Measurements from ENCODE around the gene NR4A1.

The NR4A1 gene

DNA sequence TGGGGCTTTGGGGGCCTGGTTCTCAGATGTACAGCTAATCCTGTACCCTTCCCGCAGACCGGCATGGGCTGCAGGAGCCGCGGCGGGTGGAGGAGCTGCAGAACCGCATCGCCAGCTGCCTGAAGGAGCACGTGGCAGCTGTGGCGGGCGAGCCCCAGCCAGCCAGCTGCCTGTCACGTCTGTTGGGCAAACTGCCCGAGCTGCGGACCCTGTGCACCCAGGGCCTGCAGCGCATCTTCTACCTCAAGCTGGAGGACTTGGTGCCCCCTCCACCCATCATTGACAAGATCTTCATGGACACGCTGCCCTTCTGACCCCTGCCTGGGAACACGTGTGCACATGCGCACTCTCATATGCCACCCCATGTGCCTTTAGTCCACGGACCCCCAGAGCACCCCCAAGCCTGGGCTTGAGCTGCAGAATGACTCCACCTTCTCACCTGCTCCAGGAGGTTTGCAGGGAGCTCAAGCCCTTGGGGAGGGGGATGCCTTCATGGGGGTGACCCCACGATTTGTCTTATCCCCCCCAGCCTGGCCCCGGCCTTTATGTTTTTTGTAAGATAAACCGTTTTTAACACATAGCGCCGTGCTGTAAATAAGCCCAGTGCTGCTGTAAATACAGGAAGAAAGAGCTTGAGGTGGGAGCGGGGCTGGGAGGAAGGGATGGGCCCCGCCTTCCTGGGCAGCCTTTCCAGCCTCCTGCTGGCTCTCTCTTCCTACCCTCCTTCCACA lies 7.6 kb downstream of the NR4A1 start:
- DNase-seq (ENCODE audit: low read depth) = no peak

DNA sequence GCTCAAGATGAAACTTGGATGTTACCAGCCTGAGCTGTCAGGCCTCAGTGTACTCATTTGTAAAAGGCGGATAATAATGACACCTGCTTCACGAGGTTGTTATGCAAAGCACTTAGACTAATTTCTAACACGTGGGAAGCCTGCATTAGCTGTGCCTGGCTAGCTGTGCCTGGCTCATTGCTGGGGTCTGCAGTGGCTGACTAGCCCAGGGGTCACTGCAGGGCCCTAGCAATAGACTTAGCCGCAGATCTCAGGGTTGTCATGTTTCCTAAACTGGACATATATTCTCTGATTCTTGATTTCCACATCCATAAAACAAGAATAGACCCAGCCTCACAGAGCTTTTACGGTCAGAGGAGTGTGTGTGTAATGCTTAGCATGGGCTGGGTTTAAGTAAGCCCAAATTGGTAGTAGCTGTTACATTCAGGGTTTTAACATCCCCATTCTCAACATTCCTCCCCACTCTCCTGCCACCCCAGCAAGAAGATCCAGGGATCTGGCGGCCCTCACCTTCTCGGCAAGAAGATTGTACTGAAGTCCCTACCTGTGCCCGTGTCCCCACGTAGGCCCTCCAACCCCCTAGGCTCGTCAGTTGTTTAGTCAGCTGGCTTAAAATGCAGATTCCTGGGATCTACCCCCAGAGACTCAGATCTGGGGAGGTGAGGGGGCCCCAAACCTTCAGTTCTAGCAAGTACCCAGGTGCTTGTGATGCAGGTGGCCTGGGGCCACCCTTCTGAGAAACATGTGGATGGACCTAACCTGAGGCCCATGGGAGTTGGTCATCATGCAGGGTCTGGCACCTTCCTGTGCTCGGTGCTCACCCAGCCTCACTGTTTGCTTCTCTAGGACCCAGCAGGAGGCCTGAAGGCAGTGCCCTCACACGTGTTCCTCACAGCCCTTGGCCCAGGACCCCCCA lies 8.6 kb downstream of the NR4A1 start:
- DNase-seq (ENCODE audit: low read depth) = no peak

DNA sequence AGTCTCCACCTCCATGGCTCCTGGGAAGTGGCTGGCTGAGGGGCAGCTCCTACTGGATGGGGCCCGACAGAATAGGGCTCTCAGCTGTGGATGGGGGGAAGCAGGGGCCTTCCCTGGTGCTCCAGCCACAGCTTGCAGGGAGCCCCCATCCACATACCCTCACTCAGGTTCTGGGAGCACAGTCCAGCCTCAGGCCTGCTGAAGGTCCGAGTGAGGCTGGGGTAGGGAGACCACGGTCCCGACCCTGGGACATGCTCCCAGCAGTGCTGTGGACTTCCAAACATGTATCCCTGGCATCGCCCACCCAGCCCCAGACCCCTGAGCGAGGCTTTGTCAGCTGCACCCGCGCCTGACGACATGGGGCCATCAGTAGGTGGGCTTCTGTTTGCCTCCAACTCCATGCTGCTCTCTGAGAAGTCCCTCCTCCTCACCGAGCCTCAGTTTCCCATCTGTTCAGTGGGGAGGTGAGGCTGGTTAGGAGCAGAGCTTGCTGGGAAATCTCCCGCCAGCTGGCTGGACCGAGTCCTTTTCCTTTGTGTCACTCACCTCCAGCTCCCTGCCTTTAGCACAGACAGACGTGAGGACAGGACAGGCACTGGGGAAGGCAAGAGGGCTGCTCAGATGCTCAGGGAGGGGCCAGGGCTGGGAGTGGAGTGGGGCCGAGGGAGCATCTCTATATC lies 9.4 kb downstream of the NR4A1 start:
- DNase-seq (ENCODE audit: low read depth) = no peak

DNA sequence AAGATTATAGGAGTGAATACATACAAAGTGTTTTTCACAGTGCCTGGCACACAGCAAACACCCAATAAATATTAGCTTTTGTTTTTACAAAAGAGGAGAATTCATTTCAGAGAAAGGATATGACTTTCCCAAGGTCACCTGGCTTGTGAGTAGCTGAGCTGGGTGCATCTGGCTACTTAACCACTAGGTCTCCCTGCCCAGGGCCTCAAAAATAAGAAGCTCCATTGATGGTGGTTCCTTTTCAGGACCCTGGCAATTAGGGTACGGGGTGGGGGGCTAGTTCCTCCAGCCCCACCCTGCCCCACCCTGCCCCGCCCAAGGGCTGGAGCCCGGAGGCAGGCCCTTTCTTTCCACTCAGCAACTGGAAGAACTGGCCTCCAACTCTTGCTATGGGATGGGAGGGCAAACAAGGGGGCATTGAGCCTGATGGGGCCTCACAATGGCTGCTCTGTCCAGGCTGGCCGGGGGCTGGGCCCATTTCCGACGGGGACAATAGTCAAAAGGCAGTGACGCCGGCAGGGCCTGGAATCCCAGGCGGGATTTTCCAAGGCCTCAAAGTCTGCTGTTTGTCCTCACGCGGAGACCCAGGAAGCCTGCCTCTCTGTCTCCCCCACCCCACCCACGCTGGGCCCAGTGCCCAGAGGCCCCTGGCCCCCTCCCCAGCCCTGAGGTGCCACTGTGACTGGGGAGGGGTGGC lies 10.4 kb downstream of the NR4A1 start:
- DNase-seq (ENCODE audit: low read depth) = no peak

DNA sequence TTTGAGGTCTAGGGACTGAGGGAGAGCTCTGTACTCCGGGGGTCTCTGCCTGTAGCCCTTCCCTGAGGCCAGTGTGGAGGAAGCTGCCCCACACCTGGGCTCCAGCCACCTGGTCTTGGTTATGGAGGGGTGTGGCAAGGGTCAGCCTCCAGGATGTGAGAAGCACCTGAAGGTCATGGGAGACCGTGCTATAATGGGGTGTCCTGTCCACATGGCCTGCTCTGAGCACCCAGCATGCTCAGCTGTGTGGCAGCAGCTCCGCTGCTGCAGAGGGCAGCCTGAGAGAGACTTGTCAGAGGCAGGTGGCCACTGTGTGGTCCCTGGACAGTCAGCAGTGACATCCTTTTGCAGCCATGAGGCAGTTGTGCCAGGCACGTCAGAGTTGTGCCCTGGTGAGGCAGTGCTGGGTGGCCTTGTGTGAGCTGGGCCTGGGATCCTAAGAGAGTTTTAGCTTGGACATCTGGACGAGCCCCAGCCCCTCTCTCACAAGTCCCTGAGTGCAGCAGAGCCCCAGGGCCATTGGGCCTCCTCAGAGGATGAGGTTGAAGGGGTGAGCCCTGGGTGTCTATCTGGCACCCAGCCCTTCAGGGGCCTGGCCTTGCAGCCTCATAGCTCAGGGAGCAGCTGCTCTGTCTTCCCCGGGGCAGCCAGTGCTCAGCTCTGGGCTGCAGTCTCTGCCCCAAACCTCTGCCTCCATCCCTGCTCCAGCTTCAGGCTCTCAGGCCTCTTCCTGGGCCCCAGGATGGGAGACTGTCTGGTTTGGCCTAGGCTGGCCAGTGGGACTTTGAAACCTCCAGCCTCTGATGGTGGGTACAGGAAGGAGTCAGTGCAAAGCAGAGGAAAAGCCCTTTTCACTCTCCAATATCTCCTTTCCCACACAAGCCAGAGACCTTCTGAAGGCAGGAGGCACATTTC lies 11.2 kb downstream of the NR4A1 start:
- DNase-seq (ENCODE audit: low read depth) = no peak

DNA sequence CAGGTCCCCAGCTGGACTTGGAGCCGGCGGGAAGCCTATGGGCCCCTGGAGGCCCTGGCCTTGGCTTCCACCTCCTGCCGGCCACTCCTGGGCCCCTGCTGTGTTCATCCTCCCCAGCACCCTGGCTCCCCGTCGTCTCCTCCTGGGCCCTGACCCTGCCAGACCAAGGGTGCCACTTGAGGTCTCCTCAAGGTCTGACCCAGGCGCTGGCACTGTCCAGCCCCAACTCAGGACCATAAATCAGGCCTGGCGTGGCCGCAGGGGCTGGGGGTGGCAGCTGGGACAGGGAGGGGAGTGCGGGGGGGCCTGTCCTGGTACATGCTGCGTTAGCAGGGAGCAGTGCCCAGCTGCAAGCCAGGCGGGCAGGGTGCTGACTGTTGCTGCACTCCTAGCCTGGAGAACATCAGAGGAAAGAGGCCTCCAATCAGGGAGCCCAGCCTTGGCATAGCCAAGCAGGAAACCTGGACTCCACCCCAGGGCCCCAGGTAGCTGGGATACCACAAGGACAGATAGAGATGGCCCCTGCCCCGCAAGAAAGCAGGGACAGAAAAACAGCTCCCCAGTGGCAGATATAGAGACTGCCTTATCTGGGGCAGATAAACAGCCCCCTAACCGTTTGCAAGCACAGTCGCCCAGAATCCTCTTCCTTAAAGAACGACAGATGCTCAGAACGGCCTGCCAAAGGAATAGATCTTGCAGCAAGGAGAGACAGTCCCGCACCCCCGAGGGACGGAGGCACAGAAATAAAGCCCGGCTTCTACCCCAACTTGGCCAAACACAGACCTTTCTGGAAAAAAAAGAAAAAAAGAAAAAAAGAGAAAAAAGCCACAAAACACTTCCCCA lies 12.1 kb downstream of the NR4A1 start:
- DNase-seq (ENCODE audit: low read depth) = no peak

DNA sequence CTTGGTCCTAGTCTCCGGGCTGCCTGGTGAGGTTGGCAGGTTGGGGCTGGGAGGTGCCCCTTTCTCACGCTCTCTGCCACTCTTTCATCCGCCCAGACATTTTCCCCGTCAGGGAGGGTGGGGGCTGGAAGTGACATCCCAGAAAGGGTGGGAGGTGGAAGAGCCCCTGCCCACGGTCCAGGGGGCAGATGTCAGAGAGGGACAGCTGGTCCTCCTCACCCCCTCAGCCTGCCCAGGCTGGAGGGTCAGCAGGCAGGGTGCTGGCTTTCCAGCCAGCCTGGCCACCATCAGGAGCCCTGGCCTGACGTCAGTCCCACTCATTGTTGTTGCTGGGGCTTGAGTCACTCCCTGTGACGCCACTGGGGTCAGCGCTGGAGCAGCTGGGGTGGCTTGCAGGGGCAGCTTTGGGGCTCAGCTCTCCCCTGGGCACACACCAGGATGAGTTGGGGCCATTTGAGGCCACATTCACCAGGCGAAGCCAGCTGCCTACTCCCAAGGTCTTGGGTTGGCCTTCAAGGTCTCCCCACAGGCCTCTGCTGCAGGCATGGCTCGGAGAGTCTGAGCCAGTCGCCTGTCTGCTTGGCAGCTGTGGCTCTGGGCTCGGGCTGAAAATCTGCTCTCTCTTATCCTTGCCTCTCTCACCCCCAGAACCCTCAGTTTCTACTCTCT lies 12.9 kb downstream of the NR4A1 start:
- no peak for DNase-seq (ENCODE audit: low read depth)

DNA sequence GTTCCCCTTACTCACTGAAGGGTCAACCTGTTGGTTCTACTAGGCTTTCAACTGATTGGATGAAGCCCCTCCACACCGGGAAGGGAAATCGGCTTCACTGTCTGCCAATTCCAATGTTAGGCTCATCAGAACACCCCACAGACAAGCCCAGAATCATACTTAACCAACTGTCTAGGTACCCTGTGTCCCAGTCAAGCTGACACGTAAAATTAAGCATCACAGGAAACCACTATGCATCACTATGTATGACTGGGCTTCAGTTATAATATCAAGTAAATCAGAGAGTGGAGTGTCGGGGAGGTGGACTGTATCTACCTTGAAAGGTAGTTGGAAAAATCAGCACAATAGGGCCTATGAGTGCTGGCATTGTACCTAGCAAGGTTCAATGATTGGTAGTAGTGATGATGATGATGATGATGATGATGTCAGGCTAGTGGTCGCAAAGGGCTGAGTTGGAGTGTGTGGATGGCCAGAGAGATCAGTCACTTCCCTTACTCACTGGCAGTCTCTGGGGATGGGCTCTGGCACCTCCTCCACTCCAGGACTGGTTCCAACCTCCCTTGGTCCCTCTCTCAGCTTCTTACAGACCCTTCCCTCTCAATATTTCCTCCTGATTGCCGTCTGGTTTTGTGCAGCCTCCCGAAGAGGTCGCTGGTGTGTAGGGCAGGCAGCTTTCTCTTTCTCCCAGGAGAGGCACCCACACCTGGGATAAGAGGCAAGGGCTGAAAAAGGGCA lies 15.3 kb downstream of the NR4A1 start:
- DNase-seq (ENCODE audit: low read depth) = no peak

DNA sequence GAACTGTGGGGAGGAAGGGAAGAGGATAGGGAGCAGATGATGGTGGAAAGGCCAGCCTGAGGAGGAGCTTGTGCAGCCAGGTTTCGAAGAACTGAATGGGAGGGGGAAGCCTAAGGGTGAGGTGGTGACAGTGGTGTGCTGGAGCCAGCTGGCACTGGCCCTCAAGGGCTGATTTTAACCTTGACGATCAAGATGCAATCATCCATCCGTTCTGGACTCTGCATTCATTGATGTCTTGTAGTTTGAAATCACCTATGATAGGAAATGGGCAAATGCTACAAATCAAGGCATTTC lies 15.8 kb downstream of the NR4A1 start:
- no peak for DNase-seq (ENCODE audit: low read depth)

DNA sequence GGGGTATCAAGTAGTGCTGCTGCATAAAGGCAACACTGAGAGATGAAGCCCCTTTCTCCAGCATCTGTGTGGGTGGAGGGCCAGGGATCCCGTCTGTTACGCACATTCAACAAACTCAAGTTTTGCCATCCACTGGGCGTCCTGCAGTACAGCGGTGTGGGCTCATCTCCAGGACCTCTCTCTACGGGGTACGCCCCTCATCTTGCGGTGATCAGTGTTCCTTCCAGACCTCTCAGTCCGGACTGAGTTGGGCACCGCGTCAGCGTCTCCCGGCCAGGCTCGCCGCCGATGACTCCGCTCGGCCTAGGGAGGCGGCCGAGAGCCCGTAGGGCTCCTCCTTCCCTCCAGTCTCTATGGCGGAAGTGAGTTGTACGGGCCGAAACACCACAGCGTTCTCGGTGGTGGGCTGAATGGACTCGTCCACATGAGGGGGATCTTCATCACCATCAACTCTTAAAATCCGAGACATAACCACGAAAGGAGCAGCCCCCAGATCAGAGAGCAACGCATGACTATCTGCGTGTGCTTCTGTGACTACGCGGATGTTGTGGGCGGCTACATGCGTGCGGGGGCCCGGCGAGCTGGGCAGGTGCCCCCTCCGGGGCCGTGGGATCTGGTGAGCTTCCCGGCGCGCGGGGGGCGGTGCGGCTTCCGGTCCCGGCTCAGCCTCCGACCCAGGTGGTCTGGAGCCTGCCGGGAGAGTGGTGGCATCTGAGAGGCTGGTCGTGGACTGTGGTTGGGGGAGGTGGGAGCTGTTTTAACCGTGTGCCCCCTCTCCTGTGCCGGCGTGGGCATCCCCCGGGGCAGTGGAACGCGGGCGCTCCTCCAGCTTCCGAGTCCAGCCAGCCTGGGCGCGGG lies 18.3 kb downstream of the NR4A1 start, which contains the start of gene ATG101:
Gene ATG101, plus strand, starts transcription at position 652 of the 858 bp plus-strand sequence. CDS start 3,673 bp downstream, outside the sequence.
- peak; percentile 81 for DNase-seq (ENCODE audit: low read depth)

DNA sequence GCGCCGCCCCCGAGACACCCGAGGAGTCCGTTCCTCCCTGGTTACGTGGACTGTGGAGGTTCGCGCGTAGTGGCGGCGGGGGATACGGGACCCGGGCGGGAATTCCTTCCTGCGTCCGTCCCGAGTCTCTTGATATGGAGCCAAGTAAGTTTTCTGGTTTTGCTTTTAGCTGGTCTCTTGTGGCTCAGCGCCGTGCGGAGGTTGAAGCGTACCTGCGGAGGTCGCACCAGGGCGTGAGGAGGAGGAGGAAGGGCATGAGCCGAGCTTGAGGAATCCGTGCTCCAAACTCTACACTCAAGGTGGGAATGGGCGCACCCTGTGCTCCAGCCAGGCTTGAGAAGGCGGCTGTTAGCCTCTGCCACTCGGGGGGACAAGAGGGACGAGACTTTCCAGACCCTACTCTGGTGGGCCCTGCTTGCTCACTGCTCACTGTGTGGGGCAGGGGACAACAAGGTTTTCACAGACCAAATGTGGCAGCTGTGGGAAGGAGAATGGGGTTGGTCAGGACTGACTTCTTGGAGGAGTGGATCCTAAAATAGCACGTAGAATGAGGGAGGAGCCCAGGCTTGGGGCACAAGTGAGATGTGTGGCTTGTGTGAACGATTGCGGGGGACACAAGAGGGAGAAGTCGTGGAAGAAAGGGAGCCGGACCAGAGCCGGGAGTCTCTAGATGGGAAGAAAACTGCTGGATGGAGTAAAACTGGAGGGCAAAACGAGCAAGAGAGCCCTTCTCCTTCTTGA lies 19.1 kb downstream of the NR4A1 start:
- DNase-seq (ENCODE audit: low read depth) = no peak

DNA sequence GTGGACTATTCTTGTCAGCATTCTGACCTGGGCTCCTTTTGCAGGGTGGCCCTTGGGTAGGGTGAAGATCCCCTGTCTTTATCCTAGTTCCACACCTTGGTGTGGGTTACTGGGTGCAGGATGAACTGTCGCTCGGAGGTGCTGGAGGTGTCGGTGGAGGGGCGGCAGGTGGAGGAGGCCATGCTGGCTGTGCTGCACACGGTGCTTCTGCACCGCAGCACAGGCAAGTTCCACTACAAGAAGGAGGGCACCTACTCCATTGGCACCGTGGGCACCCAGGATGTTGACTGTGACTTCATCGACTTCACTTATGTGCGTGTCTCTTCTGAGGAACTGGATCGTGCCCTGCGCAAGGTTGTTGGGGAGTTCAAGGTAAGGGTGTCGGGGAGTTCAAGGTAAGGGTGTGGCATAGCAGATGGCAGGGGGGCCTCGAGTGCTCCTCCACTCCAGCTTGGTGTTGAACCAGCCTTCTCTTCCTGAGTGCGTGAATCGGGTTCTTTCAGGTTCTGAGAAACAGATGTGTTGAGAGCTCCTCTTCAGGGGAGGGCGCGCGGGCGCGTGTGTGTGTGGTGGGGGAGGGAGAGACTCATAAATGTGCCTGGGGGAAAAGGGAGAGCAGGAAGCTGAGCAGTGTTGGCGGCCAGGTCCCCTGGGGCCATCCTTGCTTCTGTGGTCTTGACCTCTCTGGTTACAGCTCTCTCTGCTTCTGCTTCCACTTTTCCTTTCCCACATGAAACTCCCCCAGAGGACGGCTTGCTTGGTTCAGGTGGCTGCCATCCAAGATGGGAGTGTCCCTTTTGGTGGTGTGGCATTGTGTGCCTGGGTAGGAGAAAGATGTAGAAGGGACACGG lies 22.5 kb downstream of the NR4A1 start:
- DNase-seq (ENCODE audit: low read depth) = no peak

DNA sequence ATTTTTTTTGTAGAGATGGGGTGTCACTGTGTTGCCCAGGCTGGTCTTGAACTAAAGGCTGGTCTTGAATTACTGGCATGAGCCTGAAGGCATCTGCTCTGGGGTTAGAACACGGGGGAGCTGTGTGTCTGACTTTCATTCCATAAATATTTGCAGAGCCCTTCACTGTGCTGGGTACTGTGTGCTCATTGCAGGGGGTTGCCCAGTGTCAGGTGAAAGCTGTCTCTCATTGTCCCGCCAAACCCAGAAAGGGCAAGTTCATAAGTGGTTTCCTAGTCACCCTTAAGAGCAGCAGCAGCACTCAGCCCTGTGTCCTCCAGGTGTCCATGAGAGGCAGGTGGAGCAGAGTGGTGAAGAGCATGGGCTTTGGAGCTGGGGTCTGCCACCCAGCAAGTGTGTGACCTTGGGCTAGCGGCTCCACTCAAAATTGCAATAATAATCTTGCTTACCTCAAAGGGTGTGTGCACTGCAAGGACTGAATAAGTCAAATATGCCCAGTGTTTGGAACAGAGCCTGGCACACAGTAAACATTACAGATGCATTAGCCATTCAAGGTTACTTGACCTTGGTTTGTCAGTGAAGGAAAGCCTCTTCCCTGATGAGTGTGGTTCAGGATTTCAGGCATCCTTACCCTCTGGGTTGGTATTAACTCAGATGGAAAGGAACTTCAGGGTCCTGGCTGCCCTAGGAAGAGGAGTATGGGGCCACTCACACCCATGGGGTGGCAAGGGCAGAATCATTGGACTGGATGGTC lies 23.9 kb downstream of the NR4A1 start:
- DNase-seq (ENCODE audit: low read depth) = no peak

DNA sequence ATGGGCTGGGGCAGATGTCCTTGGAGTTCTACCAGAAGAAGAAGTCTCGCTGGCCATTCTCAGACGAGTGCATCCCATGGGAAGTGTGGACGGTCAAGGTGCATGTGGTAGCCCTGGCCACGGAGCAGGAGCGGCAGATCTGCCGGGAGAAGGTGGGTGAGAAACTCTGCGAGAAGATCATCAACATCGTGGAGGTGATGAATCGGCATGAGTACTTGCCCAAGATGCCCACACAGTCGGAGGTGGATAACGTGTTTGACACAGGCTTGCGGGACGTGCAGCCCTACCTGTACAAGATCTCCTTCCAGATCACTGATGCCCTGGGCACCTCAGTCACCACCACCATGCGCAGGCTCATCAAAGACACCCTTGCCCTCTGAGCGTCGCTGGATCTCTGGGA lies 25.6 kb downstream of the NR4A1 start:
- no peak for DNase-seq (ENCODE audit: low read depth)

DNA sequence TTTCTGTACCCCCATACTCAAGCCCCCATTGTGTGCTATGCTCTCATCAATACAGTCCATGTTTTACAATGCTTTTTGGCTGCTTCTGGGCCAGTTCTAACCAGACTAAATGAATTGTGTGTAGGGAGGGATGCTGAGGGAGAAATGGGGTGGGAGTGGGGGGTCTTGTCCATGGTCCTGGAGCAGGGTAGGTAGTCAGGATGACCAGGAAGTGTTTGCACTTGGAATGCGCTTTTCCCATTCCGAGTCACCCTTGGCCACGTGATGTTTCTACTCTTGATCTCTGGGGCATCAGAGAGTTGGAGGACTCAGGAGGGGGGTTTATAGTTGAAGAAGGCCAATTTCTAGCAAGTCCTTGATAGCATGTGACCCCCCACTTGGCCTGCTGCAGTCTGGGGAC lies 27.0 kb downstream of the NR4A1 start:
- no peak for DNase-seq (ENCODE audit: low read depth)
